ENCODE results near the gene ATMIN. TPM values are rescaled to one million over a fixed set of nuclear protein-coding genes. Genes with fewer than 3 reads are reported as not detected.

Gene ATMIN
- polyA plus RNA-seq, 1 of the 3 experiments (the other 2 are of a cell fraction): 15.3 TPM

GRCh38 chr16:80986557-80986956 lies 49.1 kb upstream of the ATMIN start:
- CTCF ChIA-PET: interaction anchor here (2.5 to 3.1 kb wide), 2 partner anchors 12 to 18 kb away, joined by 10 to 24 read pairs; no protein-coding TSS in a partner anchor
- no peak for DNase-seq

GRCh38 chr16:80988756-80989155 lies 46.9 kb upstream of the ATMIN start:
- H3K9ac ChIP-seq: no peak overlapping the region
- peaks cover 83% of the 10 kb centered on the region for H3K79me2 ChIP-seq (ENCODE audit: insufficient read depth)
- no peak for DNase-seq
- no peaks in the 10 kb centered on the region for H3K9me3 ChIP-seq
- H3K27ac ChIP-seq (ENCODE audit: low read depth in 2 of 2, low read length in 1 of 2): no peak overlapping the region
- 78% methylated on average over 7 of the region's 7 CpGs for WGBS (ENCODE audit: low lambda C conversion rate)
- POLR2A ChIA-PET: no interaction called here
- peaks cover 0 to 5% of the 10 kb centered on the region in 2 experiments for H3K36me3 ChIP-seq (replicated peaks in 1 of 2; ENCODE audit: control insufficient read depth in 1 of 2, insufficient read depth in 2 of 2, low read length in 1 of 2)
- no peaks in the 10 kb centered on the region for H4K20me1 ChIP-seq (ENCODE audit: insufficient read depth)
- H3K4me3 ChIP-seq (ENCODE audit: low read depth in 2 of 2, low read length in 1 of 2): no peak overlapping the region
- peaks cover 16% of the 10 kb centered on the region for H3F3A ChIP-seq (replicated peaks; ENCODE audit: insufficient read depth)
- CTCF ChIA-PET: interaction anchor here (0.7 to 3.1 kb wide), 4 partner anchors 14 to 377 kb away, joined by 3 to 24 read pairs (median 6); no protein-coding TSS in a partner anchor
- H3K27me3 ChIP-seq (ENCODE audit: insufficient read depth): no peaks in the 10 kb centered on the region
- TF ChIP-seq NFIC (IDR thresholded peaks at IDR 0.05; ENCODE audit: borderline replicate concordance) (no peak), RAD21 (IDR thresholded peaks at IDR 0.05; ENCODE audit: low read length) (0 out of 2 replicates have a peak, but pooled peaks have one; percentile 5), REST (IDR thresholded peaks at IDR 0.05; ENCODE audit: low read depth, low read length) (no peak), MXI1 (IDR thresholded peaks at IDR 0.05; ENCODE audit: low read depth, low read length) (no peak), ELF1 (IDR thresholded peaks at IDR 0.05) (no peak)
- no peak overlapping the region for H3K4me2 ChIP-seq
- H3K9me2 ChIP-seq: no peaks in the 10 kb centered on the region
- H2AFZ ChIP-seq (ENCODE audit: low read depth): no peak overlapping the region
- H3K4me1 ChIP-seq (ENCODE audit: control insufficient read depth in 1 of 2, insufficient read depth in 2 of 2, low read depth in 1 of 2, low read length in 1 of 2): peaks cover 2 to 13% of the 10 kb centered on the region in 2 experiments; a peak in 2 of 4 replicates

More at GRCh38 chr16:80986557-80986956, 49.1 kb upstream of the ATMIN start:
- Histone ChIP-seq H3K27ac (ENCODE audit: low read depth in 2 of 2, low read length in 1 of 2) (no peak overlapping the region), H3K27me3 (ENCODE audit: insufficient read depth) (no peaks in the 10 kb centered on the region), H3K9me2 (no peaks in the 10 kb centered on the region), H3K4me1 (ENCODE audit: control insufficient read depth in 1 of 2, insufficient read depth in 2 of 2, low read depth in 1 of 2, low read length in 1 of 2) (peaks cover 0 to 2% of the 10 kb centered on the region in 2 experiments; a peak in 1 of 4 replicates), H2AFZ (ENCODE audit: low read depth) (no peak overlapping the region), H3K36me3 (replicated peaks in 1 of 2; ENCODE audit: control insufficient read depth in 1 of 2, insufficient read depth in 2 of 2, low read length in 1 of 2) (peaks cover 0 to 10% of the 10 kb centered on the region in 2 experiments), H3K4me2 (no peak overlapping the region), H4K20me1 (ENCODE audit: insufficient read depth) (no peaks in the 10 kb centered on the region), H3K79me2 (ENCODE audit: insufficient read depth) (peaks cover 74% of the 10 kb centered on the region), H3K9ac (no peak overlapping the region), H3K4me3 (ENCODE audit: low read depth in 2 of 2, low read length in 1 of 2) (no peak overlapping the region), H3K9me3 (no peaks in the 10 kb centered on the region), H3F3A (replicated peaks; ENCODE audit: insufficient read depth) (no peaks in the 10 kb centered on the region)
- WGBS (ENCODE audit: low lambda C conversion rate): 83% methylated on average over 2 of the region's 2 CpGs
- TF ChIP-seq CTCF (IDR thresholded peaks at IDR 0.05) (no peak), FOSL2 (IDR thresholded peaks at IDR 0.05; ENCODE audit: borderline replicate concordance, low read depth) (no peak), RXRA (IDR thresholded peaks at IDR 0.05; ENCODE audit: borderline replicate concordance, low read depth) (no peak), NFIC (IDR thresholded peaks at IDR 0.05; ENCODE audit: borderline replicate concordance) (0 out of 2 replicates have a peak, but pooled peaks have one; percentile 12)
- POLR2A ChIA-PET: no interaction called here

Measured in SK-N-SH (cell line).